HG02642 (cell line): ENCODE measurements around the gene IVNS1ABP.
"Not testable (repeated sequence)": the region's sequence is repeated elsewhere in the genome, so short reads cannot be mapped to it uniquely, and the experiment has no call there.

ENCODE experiments used
- ATAC-seq: cut with Tn5 transposase; IDR thresholded peaks from one replicate; pipeline ENCODE4 v1.9.1; 2021; ENCODE audit warnings: mild to moderate bottlenecking; ENCODE audit not compliant: unreplicated experiment, poor library complexity

IVNS1ABP gene

DNA sequence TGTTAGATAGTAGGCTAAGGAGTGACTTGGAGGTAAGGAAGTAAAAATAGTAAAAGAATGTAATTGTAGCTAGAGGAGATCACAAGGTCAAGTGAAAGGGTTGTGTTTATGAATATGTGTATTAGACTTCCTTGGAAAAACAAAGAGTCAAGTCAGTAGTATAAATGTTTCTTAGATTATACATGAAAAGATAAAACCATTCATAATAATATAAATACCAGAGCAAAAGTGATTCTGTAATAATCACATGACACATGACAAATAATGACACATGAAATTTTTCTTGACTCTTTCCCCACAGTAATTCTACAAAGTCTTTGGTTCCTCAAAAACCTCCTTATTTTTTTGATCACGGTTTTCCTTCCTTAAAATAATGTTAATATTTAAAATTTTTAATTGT is 56.4 kb downstream of the IVNS1ABP start:
- ATAC-seq = no peak

DNA sequence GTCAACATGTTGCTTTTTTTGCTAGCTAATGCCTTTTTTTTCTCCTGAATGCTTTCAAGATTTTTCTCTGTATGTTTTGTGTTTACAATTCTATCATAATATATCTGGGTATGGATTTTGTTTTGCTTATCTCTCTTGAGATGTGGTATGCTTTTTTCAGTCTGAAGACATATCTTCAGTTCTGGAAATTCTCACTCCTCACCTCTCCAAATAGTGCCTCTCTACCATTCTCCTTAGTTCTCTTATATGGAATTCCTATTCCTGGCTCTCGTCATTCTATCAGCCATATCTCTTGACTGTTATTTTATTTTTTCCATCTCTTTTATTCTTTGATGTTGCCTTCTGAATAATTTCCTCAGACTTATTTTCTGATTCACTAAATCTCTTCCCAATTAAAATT is 58.4 kb downstream of the IVNS1ABP start:
- no peak for ATAC-seq

DNA sequence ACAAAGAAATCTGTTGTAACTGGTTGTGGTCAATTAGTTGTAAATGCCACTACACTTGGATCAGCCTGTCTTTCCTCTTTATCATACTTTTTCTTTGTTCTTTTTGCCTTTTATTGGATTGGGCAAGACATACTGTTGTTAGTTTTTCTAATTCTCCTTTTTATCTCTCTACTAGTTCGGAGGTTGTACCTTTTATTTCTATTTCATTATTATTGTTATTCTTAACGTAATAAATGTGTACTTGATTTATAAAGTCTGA is 59.2 kb downstream of the IVNS1ABP start:
- no peak for ATAC-seq

GRCh38 chr1:185257116-185257949 is 59.7 kb downstream of the IVNS1ABP start:
- not testable (repeated sequence) for ATAC-seq

- not testable (repeated sequence) for ATAC-seq
Measured at GRCh38 chr1:185255595-185255994, 61.4 kb downstream of the IVNS1ABP start.

GRCh38 chr1:185252404-185252803 is 64.6 kb downstream of the IVNS1ABP start:
- not testable (repeated sequence) for ATAC-seq

GRCh38 chr1:185251928-185252327 is 65.1 kb downstream of the IVNS1ABP start:
- ATAC-seq = not testable (repeated sequence)

DNA sequence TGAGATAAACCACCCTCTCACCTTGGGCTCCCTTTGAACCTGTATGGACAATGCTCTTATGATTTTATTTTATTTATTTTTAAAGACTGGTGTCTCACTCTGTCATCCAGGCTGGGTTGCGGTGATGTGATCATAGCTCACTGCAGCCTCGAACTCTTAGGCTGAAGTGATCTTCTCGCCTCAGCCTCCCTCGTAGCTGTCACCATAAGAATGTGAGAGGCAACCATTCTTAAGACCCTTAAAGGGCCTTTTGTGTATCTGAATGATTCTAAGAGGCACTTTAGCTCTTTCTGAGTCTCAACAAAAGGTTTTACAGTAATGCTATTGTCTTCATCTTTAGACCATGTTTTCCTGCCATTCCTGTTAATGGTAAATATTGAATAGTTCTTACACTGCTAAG is 67.0 kb downstream of the IVNS1ABP start:
- no peak for ATAC-seq

GRCh38 chr1:185249563-185249962 is 67.5 kb downstream of the IVNS1ABP start:
- no peak for ATAC-seq
